AG09309 (cell line): ENCODE results near the gene OTUD5.

Experiments
- DNase-seq: peaks from one replicate; pipeline ENCODE4 v3.0.0-alpha.2; 2010; ENCODE audit warnings: low read depth
- H3K4me3 ChIP-seq: 2 replicates; pipeline ENCODE4 v1.5.1; 2011; ENCODE audit warnings: mild to moderate bottlenecking, low read depth, low read length, moderate library complexity; ENCODE audit not compliant: control insufficient read depth
- TF ChIP-seq, protein P1 (sequence below): IDR thresholded peaks from 2 replicates; pipeline ENCODE4 v1.5.1; 2011; ENCODE audit warnings: mild to moderate bottlenecking, low read depth, low read length, inconsistent platforms; ENCODE audit not compliant: insufficient read depth, control insufficient read depth; ENCODE audit errors: missing control alignments

The OTUD5 gene

GRCh38 chrX:48938721-48939425 is 18.5 kb downstream of the OTUD5 start:
- no peak overlapping the region for H3K4me3 ChIP-seq
- TF ChIP-seq, protein P1, sequence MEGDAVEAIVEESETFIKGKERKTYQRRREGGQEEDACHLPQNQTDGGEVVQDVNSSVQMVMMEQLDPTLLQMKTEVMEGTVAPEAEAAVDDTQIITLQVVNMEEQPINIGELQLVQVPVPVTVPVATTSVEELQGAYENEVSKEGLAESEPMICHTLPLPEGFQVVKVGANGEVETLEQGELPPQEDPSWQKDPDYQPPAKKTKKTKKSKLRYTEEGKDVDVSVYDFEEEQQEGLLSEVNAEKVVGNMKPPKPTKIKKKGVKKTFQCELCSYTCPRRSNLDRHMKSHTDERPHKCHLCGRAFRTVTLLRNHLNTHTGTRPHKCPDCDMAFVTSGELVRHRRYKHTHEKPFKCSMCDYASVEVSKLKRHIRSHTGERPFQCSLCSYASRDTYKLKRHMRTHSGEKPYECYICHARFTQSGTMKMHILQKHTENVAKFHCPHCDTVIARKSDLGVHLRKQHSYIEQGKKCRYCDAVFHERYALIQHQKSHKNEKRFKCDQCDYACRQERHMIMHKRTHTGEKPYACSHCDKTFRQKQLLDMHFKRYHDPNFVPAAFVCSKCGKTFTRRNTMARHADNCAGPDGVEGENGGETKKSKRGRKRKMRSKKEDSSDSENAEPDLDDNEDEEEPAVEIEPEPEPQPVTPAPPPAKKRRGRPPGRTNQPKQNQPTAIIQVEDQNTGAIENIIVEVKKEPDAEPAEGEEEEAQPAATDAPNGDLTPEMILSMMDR: no peak
- no peak for DNase-seq

DNA sequence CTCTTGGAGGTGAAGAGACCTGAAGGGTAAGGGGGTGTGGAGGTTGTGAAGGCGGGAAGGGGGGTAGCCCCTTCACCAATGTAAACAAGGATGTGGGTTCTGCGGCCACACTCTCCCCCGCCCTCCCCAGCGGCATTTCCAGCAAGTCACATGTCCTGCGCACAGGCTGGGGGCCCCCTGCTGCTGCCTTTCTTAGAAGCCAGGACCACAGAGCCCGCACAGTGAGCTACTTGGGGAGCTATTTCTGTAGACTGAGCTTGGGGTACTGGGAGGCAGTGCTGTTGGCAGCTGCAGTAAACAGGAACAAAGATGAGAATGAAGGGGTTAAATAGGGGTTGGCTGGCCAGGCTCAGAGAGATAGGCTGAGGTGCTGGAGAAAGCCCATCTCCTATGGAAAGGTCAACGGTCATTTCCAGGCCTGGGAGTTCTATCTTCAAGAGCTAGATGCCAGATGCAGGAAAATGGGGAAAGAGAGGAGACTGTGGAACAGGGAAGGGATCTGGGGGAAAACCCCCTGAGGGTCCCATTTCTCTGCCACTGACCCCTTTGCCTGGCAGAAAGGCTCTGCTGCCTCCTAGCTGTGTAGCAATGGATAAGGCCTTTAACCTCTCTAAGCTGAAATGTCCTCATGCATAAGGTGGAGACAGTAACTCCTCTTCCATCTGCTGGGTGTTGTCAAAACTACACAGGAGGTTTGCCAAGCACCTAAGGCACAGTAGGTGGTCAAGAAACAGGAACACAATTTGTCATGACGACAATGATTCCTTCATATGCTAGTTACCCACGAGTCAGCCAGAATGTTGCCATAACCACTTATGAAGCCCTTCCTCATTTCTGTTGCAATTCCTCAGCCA is 20.1 kb downstream of the OTUD5 start:
- TF ChIP-seq, protein P1: no peak
- no peak for DNase-seq
- H3K4me3 ChIP-seq: no peak overlapping the region

DNA sequence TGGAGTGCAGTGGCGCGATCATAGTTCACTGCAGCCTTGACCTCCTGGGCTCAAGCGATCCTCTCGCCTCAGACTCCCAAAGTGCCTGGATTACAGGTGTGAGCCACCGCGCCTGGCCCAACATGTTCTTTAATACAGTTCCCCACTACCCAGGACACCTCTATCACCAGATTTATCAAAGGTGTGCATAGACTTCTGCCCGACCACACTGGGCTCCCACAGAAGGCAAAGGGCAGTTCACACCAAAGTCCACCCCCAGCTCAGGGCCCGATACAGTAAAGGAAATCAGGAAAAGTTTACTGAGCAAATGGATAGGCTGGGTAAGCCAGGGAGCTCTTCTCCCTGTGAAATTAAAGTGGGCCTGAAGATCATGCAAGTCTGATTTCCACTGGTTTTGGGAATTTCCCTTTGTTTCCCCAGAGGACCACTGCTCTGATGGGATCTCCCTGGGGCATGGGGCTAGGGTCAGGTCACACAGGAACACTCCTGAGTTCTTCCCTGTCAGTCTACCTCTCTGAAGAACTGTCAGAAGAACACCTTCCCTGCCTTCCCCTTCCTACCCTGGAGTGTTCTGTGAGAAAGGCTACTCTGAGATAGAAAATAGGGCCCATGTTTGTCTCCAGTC is 20.9 kb downstream of the OTUD5 start:
- H3K4me3 ChIP-seq: no peak overlapping the region
- no peak for DNase-seq
- TF ChIP-seq, protein P1: no peak

DNA sequence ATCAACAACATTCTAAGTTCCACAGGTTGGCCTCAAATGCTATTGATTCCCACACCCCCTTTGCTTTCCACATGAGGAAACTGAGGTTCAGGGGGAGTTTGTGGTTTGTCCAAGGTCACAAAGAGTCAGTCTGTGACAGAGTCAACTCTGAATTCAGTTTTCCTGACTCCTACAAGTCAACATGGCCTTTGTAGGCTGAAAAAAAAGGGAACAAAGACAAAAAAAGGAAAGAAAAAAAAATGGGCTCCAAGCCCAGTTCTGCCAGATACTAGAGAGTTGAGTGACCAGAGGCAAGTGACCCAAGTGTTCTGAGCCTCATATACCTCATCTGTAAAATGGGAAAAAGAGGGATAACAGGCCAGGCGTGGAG is 22.1 kb downstream of the OTUD5 start:
- no peak overlapping the region for H3K4me3 ChIP-seq
- no peak for DNase-seq
- TF ChIP-seq, protein P1: no peak

- TF ChIP-seq, protein P1: no peak
- no peak for DNase-seq
- H3K4me3 ChIP-seq: no peak overlapping the region
Observed at GRCh38 chrX:48934581-48935300, 22.7 kb downstream of the OTUD5 start.

GRCh38 chrX:48933757-48934156 is 23.6 kb downstream of the OTUD5 start:
- TF ChIP-seq, protein P1: no peak
- no peak overlapping the region for H3K4me3 ChIP-seq
- no peak for DNase-seq
